Stimulated activated naive CD4-positive, alpha-beta T cell treated with Interleukin-2 at 50 U/mL for 16 hours (primary cell): ENCODE results near the gene ACSF3.
A peak's percentile ranks its signal among the peaks of the same experiment; 100 is the strongest.

Source experiments
- DNase-seq: peaks from one replicate; lab custom pipeline; 2025; lab: John Stamatoyannopoulos, UW

Gene ACSF3

DNA sequence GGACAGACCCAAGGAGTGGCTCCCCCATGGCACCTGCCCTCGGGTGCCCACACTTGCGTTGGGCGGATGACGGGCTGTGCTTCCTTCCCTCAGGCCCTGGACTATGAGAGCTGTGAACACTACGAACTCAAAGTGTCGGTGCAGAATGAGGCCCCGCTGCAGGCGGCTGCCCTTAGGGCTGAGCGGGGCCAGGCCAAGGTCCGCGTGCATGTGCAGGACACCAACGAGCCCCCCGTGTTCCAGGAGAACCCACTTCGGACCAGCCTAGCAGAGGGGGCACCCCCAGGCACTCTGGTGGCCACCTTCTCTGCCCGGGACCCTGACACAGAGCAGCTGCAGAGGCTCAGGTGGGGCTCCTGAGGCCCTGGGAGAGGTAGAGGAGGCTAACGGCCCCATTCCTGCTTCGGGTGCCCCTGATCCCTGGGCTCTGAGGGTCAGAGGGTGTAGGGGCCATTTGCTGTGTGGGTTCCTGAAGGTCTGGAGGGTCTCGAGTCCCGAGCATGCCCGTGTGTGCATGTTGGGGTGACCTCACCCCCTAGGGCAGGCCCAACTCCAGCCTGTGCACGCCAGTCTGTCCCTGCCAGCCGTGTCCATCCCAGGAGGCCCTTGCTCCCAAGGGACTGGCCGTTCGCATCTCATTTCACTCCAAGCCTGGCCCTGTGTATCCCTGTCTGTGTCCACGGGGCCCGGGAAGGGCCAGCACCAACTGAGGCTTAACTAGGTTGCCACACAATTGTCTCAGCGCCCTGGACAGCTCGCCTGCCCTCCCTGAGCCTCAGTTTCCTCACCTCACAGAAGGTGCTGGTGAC, 96.7 kb downstream of the ACSF3 start:
- DNase-seq, result no peak

DNA sequence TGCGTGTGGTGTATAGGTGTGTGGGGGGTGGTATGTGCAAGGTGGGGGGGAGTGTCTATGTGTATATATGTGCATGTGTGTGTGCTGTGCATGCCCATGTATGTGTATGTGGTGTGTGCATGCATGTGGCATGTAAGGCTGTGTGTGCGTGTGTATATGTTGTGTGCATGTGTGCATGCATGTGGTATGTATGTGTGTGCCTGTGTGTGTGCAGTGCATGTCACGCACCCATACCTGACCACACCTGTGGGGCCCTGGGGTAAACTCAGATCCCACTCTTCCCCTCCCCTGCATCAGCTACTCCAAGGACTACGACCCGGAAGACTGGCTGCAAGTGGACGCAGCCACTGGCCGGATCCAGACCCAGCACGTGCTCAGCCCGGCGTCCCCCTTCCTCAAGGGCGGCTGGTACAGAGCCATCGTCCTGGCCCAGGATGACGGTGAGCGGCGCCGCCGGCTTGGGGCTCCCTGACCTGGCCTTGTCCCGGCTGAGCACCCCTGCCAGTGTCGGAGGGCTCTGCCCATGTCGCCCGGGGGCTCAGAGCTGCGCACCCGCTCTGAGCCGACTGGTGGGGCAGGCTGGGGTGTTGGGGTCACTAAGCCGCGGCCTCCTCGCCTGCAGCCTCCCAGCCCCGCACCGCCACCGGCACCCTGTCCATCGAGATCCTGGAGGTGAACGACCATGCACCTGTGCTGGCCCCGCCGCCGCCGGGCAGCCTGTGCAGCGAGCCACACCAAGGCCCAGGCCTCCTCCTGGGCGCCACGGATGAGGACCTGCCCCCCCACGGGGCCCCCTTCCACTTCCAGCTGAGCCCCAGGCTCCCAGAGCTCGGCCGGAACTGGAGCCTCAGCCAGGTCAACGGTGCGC, 97.6 kb downstream of the ACSF3 start:
- no peak for DNase-seq

DNA sequence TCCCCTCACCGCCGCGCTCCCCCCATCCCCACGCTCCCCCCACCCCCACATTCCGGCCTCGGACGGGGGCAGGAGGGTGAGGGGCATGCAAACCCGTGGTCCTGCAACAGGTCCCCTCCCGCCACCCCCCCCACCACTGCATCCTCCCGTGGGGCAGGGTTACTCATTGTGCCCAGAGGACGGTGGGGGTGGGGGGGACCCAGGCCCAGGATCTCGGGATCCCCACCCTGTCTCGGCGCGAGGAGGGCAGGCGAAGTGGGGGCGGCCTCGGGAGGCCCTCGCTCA, 98.2 kb downstream of the ACSF3 start:
- DNase-seq, result no peak

DNA sequence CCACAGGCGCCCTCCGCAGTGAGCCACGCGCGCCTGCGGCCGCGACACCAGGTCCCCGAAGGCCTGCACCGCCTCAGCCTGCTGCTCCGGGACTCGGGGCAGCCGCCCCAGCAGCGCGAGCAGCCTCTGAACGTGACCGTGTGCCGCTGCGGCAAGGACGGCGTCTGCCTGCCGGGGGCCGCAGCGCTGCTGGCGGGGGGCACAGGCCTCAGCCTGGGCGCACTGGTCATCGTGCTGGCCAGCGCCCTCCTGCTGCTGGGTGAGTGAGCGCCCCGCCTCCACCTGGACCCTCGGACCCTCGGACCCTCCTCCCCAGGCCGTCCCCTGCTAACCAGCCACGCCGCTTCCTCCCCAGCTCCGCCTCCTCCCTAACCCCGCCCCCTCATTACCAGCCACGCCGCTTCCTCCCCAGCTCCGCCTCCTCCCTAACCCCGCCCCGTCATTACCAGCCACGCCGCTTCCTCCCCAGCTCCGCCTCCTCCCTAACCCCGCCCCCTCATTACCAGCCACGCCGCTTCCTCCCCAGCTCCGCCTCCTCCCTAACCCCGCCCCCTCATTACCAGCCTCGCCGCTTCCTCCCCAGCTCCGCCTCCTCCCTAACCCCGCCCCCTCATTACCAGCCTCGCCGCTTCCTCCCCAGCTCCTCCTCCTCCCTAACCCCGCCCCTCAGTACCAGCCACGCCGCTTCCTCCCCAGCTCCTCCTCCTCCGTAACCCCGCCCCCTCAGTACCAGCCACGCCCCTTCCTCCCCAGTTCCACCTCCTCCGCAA, 98.7 kb downstream of the ACSF3 start:
- peak; percentile 79 for DNase-seq

DNA sequence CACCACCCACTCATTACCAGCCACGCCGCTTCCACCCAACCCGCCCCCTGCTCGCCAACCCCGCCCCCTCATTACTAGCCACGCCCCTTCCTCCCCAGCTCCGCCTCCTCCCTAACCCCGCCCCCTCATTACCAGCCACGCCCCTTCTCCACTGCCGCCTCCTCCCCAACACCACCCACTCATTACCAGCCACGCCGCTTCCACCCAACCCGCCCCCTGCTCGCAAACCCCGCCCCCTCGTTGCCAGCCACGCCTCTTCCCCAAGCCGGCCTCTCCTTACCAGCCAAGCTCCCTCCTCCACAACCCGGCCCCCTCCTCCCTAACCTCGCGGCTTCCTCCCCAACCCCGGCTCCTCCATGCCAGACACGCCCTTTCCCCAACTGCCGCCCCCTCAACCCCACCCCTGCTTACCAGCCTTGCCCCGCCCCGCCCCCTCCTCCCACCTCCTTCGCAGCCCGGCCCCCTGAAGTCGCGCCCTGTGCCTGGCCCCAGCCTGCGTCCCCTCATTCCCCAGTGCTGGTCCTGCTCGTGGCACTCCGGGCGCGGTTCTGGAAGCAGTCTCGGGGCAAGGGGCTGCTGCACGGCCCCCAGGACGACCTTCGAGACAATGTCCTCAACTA, 99.4 kb downstream of the ACSF3 start:
- peak; percentile 56 for DNase-seq

DNA sequence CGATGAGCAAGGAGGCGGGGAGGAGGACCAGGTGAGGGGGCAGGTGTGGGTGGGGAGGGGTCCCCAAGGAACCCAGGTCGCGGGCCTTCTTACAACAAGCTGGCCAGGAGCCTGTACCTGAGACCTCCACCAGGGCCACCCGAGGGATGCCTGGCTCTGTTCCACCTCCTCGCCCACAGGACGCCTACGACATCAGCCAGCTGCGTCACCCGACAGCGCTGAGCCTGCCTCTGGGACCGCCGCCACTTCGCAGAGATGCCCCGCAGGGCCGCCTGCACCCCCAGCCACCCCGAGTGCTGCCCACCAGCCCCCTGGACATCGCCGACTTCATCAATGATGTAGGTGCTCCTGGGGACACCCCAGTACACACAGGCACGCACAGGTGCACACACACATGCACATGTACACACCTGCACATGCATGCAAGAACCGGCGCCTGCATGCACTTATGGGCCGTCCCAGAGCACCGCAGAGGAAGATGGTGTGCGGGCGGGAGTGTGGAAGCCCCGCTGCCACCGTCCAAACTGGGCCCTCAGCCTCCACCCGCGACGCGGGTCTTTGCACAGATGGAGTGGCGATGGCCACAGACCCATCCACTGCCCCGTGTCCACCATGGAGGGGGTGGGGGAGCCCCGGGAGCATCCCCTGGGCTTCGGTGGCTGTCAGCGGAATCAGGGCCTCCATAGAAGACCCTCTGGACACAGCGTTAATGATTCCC, 100.1 kb downstream of the ACSF3 start:
- DNase-seq, result no peak

DNA sequence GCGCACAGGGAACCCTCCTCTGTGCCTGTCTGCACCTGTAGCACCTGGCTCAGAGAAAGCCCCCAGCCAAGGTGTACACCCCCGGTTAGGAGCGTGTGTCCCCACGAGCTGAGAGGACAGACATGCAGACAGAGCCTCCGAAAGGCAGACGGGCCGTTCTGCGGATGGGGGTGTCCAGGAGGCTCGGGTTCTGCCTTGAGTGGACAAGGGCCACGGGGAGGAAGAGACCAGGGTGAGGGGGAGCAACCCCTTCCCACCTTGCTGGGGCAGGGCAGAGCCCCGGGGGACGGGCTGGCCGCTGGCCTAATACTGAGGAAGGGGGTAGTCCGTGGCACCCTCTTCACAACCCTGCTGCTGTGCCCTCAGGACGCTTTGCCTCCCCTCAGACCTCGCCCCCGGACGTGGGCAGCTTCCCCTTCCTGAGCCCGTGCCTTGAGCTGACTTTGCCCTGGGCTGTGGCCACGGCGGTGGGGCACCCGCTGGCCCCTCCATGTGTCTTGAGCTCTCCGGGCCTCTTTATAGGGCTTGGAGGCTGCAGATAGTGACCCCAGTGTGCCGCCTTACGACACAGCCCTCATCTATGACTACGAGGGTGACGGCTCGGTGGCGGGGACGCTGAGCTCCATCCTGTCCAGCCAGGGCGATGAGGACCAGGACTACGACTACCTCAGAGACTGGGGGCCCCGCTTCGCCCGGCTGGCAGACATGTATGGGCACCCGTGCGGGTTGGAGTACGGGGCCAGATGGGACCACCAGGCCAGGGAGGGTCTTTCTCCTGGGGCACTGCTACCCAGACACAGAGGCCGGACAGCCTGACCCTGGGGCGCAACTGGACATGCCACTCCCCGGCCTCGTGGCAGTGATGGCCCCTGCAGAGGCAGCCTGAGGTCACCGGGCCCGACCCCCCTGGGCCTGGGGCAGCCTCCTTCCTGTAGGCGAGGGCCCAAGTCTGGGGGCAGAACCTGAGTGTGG, 101.0 kb downstream of the ACSF3 start:
- DNase-seq, result no peak

DNA sequence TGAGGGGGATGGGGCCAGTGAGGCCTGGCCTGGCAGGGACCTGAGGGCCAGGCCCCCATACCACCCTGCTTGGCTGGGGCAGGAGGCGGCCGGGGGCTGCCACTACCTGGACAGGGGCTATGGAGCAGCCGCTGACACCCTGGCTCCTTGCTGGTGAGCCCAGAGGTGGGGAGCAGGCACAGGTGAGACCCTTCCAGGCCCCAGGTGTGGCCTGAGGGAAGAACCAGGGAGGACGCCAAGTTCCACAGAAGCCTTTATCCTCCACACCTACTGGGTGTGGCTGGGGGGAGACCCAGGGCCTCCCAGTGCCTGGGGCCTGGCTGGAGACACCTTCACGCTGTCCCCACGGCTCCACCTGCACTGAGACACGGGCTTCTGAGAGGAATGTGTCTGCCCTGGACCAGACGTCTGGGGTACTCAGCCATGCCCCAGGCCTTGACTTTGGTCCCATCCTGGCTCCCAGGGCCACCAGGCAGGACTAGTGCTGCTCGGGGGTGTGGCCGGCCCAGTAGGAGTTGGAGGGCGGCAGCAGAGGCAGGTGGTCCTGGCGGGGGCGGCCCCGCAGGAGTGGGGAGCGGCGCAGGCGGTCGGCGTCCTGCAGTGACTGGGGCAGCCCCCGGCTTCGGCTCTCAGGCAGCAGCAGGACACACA, 102.0 kb downstream of the ACSF3 start:
- DNase-seq, result no peak

DNA sequence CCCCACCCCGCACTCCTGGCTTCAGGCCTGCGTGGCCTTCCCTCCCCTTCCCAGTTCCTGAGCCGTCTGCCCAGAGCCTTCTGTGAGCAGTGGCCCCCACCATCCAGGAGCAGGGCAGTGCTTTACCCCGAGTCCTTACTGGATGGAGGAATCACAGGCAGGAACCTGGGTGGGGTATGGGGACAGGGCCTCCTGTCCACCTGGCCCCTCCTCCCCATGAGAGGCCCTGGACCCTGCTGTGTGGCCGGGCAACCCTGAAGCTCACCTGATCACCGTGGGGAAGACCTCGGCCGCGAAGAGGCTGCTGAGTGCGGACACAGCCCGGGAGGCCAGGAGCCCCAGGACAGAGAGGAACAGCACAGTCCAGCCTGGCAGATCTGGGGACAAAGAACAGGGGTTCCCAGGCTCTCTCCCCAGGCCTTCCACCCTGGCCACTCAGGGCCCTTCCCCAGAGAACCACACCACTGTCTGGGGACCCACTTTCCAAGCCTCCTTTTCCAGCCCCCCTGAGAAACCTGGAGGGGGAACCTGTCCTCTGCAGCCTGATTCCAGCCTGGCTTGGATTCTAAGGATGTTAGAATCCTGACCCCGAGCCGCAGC, 103.5 kb downstream of the ACSF3 start:
- no peak for DNase-seq

DNA sequence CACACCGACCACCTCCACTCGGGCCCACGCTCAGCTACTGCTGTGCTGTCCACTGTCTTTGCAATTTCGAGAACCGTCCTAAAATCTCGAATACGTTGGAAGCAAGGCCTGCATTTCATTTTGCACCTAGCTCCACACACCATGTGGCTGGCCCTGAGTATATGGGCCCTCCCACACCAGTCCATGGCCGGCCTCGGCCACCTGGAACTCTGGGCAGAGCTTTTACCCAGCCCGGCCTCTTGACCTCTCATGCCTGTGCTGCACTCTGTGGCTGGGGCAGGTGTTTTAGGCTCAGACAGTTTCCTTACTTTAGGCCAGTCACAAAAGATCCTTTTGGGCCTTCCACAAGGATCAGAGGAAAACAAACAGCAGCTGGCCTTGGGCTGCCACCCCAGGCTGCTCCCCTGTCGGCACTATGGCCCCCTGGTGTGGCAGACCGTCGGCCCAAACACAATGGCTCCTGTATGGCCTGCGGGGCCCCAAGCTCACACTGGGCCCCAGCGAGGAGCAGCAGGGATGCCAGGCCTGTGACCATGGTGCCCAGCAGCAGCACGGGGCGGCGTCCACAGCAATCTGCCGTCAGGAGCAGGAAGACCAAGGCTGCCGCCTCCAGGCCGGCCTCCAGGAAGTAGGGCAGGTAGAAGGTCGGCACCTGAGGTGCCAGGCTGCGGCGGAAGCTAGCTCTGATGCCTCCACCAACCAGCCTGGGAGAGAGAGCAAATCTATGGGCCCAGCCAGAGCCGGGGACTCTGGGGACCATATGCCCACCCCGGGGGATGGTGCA, 104.2 kb downstream of the ACSF3 start:
- DNase-seq, result no peak

DNA sequence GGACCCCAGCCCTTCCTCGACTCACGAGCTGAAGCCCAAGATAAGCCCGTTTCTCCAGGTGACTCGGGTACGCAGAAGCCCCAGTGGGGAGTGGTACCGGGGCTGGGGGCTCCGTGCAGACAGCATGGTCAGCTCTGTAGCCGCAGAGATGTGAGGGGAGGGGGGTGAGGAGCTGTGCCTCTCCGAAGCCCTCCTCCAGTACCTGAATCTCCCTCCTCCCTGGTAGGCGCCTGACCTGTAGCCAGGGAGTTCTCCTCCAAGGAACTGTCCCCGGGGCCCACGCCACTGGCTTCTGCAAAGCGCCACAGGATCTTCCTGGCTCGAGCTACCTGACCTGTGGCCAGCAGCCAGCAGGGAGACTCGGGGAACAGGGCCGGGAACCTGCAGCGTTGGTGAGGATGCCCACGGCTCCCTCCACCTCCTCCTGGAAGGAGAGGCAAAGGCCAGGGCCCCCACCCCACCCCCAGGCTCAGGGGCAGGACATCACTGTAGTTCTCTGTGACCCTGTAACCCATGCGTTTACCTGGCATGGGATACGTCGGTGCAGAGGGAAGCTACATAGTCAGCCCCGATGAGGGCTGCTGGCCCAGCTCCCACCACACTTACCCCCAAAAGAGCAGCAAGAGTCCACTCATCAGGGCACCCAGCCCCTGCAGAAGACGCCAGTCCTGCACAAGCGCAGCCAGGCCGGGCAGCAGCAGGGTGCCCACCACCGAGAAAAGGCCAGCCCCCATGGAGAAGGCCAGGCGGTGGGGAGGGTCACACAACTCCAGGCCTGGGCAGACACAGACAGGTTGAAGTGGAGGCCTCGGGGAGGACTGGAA, 105.0 kb downstream of the ACSF3 start:
- no peak for DNase-seq

DNA sequence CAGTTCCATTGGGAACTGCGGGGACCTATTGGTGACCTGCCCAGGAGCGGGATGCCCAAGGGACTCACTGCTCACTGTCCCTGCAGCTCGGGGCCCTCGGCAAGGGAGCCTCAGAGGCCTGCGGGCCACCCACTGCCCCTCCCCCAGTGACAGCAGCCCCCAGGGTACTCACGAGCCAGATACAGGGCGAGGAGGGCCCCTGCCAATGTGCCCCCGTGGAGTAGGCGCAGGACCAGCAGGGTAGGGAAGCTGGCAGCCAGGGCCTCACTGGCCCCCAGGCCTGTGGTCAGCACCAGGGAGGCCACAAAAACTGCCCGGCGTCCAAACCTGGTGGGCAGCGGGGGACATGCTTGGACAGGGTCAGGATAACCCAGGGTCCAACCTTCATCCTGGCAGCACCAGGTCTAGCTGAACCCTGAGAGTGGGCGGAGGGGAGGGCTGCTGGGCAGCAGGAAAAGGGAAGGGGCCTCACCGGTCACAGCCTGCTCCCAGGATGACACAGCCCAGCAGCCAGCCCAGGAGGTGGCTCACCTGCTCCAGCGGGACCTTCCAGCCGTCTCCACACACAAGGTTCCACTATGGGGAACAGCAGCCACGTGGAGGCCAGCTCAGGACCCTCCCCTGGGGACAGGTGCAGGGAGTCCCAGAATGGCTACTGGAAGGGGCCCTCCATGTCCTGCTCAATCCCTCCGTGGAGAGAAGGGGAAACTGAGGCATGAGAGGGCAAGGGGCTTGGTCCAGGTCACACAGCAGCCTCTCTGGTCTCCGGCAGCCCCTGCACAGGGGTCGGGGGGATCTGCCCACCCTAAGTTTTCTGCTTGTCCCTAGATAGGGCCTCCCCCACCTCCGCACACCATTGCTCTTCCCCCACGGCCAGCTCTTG, 105.8 kb downstream of the ACSF3 start:
- DNase-seq, result no peak

DNA sequence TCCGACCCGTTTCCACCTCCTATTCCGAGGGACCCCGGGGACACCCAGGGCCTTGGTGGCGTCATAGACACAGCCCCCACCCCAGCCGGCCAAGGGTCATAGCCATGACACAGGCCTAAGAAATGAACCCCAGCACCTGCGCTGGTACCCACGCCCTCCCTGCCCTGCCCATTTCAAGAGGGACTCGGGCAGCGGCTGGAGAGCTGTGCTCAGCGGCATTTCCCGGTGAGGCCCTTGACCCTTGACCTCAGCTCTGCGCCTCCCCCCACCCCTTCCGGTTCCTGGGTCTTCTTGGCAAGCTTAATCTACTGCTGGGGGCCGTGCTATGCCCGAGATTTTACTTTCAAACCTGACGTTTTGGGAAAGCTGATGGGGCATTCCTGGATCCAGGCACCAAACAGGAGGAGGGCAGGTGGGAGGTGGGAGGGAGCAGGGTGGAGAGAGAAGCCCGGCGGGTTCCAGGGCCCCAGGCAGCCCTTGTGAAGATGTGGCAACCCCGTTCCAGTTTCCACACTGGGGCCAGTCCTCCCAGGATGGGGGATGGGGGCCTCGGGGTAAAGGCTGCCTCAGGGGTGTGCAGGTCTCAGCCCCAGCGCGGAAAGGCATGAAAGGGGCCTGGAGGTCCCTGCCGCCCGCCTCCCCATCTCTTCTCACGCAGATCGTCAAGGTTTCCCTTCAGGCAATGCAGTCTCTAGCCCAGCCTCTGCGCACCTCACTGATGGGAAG, 106.6 kb downstream of the ACSF3 start, which contains the start of gene SLC22A31:
TSS of gene SLC22A31 (minus strand) at position 414 of the 726 bp plus-strand sequence. CDS start at position 378, 36 bp downstream.
- DNase-seq, result no peak

DNA sequence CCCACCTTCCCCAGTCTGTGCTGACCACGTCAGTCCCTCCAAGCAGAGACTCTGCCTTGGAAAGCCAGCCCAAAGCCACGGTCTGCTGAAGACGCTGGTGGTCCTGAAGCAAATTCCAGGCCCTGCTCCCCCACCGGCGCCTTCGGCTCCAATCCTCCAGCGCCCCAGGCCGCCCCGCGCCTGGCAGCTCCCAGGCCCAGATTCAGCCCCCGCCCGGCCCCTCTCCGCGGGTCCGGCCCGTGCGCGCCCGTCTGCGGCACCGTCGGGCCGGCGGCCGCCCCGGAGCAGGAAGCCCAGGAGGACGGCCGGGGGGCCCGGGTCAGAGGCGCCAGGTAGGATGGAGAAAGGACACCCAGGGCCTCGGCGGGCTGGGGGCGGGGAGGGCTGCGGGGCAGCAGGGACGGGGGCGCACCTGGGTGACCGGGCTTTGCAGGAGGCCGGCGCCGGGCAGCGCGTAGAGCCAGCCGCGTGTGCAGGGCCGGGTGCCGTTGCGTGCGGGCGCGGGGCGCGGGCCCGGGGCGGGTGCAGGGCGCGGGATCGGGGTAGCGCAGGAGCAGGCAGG, 107.3 kb downstream of the ACSF3 start:
- DNase-seq, result no peak
